GM12878 (cell line): Measurements from ENCODE around the gene SUFU.

Experiments used
- CREB1 ChIP-seq: IDR thresholded peaks from 2 replicates; pipeline ENCODE4 v1.6.1; 2012; ENCODE audit warnings: low read depth, mild to moderate bottlenecking, inconsistent platforms
- CTCF ChIP-seq, 3 experiments: IDR thresholded peaks in 2 of 3; conservative IDR thresholded peaks in 1 of 3; 2 replicates each; pipeline ENCODE4 v1.5.1; 2011; ENCODE audit warnings: low read depth in 3 of 3, low read length in 3 of 3, mild to moderate bottlenecking in 3 of 3, control low read depth in 2 of 3, moderate library complexity in 2 of 3, inconsistent platforms in 1 of 3, mixed read lengths in 1 of 3; ENCODE audit not compliant: control insufficient read depth in 2 of 3, insufficient read depth in 1 of 3; ENCODE audit errors: extremely low read depth in 1 of 3
- ESRRA ChIP-seq: IDR thresholded peaks from 2 replicates; pipeline ENCODE4 v1.6.1; 2012; ENCODE audit warnings: mild to moderate bottlenecking, low read length, improper control_type of control experiment
- FOS ChIP-seq: IDR thresholded peaks from 3 replicates; pipeline ENCODE4 v1.6.1; 2011; ENCODE audit warnings: borderline replicate concordance; ENCODE audit not compliant: insufficient read length; ENCODE audit errors: extremely low read depth
- KAT2A ChIP-seq: conservative IDR thresholded peaks from 2 replicates; pipeline ENCODE4 v1.6.1; 2011; ENCODE audit warnings: low read depth, low read length; ENCODE audit not compliant: control insufficient read depth
- PML ChIP-seq: IDR thresholded peaks from 2 replicates; pipeline ENCODE4 v1.6.1; 2012; ENCODE audit warnings: low read length, inconsistent platforms
- POLR2A ChIP-seq: IDR thresholded peaks from 2 replicates; pipeline ENCODE4 v1.6.1; 2011; ENCODE audit warnings: low read depth, mild to moderate bottlenecking, low read length
- RAD51 ChIP-seq: fragments of 450-650 bp; IDR thresholded peaks from 2 replicates; pipeline ENCODE4 v1.6.1; 2016; ENCODE audit warnings: moderate library complexity, mild to moderate bottlenecking, inconsistent platforms
- REST ChIP-seq: IDR thresholded peaks from 2 replicates; pipeline ENCODE4 v1.6.1; 2012; ENCODE audit warnings: mild to moderate bottlenecking, low read depth, low read length
- TAF1 ChIP-seq: IDR thresholded peaks from 2 replicates; pipeline ENCODE4 v1.6.1; 2011; ENCODE audit warnings: mild to moderate bottlenecking, low read depth, low read length, borderline replicate concordance
- YY1 ChIP-seq: IDR thresholded peaks from 2 replicates; pipeline ENCODE4 v1.6.1; 2011; ENCODE audit warnings: low read depth, mild to moderate bottlenecking, low read length
- ZBTB33 ChIP-seq: fragments of 450-650 bp; IDR thresholded peaks from 2 replicates; pipeline ENCODE4 v1.6.1; 2017; ENCODE audit warnings: mild to moderate bottlenecking
- ZNF687 ChIP-seq: fragments of 450-650 bp; IDR thresholded peaks from 2 replicates; pipeline ENCODE4 v1.6.1; 2017; ENCODE audit warnings: mild to moderate bottlenecking, moderate library complexity

GRCh38 chr10:102535481-102536147 is 31.8 kb downstream of the SUFU start:
- no peak for TF ChIP-seq FOS
- TF ChIP-seq POLR2A: no peak
- TF ChIP-seq YY1: no peak
- TF ChIP-seq KAT2A: no peak
- TF ChIP-seq TAF1: no peak
- TF ChIP-seq REST: no peak
- no peak for TF ChIP-seq CREB1
- TF ChIP-seq RAD51: no peak
- no peak for TF ChIP-seq CTCF (IDR thresholded peaks at IDR 0.05 in 2 of 3, conservative IDR thresholded peaks at IDR 0.05 in 1 of 3; ENCODE audit: control insufficient read depth in 2 of 3, extremely low read depth in 1 of 3, insufficient read depth in 1 of 3, low read depth in 3 of 3, low read length in 3 of 3)
- TF ChIP-seq ZNF687: no peak
- no peak for TF ChIP-seq ESRRA
- TF ChIP-seq ZBTB33: no peak
- no peak for TF ChIP-seq PML
